Ovary (tissue), 3 donors: ENCODE data around the gene SOX3.

Experiments
- CTCF ChIP-seq, 3 donors: fragments of 450-650 bp in 2 of 3; fragments of 200-600 bp in 1 of 3; IDR thresholded peaks; one replicate each; pipeline versions ENCODE4 v1.5.1 to v1.8.0; 2016 to 2022; ENCODE audit warnings: antibody characterized with exemption in 3 of 3, mild to moderate bottlenecking in 1 of 3
- EP300 ChIP-seq: sonication (generic); formaldehyde crosslinking; IDR thresholded peaks from one replicate; pipeline ENCODE4 v1.6.1; 2017; ENCODE audit warnings: antibody characterized with exemption
- POLR2A ChIP-seq: fragments of 450-650 bp; IDR thresholded peaks from one replicate; pipeline ENCODE4 v1.6.1; 2017; ENCODE audit warnings: antibody characterized with exemption, mild to moderate bottlenecking, moderate library complexity
- donor health status: DM: no; HTN: no; CAD: no.

DNA sequence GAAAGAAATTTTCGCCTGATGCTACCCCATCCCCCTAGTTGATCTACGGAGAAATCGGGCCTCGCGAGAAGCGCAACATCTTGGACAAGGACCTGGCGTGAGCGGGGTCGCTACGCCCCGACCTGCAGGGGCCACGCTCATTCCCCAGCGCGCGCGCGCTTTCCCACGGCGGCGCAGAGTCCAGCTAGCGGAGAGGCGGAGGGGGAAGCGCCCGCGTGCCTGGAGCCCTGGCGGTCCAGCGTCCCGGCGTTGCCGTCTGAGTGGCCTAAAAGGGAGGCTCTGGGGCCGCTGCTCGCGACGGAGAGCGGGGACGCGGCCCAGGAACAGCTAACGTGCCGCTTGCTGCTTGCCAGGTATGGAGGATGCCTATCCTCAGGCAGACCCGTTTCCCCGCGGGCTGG lies 6.0 kb upstream of the SOX3 start:
- TF ChIP-seq EP300 (no peak), CTCF (IDR thresholded peaks at IDR 0.05) (no peak), POLR2A (no peak)
